ENCODE results near the gene MPP2.

- TF ChIP-seq, protein P1, sequence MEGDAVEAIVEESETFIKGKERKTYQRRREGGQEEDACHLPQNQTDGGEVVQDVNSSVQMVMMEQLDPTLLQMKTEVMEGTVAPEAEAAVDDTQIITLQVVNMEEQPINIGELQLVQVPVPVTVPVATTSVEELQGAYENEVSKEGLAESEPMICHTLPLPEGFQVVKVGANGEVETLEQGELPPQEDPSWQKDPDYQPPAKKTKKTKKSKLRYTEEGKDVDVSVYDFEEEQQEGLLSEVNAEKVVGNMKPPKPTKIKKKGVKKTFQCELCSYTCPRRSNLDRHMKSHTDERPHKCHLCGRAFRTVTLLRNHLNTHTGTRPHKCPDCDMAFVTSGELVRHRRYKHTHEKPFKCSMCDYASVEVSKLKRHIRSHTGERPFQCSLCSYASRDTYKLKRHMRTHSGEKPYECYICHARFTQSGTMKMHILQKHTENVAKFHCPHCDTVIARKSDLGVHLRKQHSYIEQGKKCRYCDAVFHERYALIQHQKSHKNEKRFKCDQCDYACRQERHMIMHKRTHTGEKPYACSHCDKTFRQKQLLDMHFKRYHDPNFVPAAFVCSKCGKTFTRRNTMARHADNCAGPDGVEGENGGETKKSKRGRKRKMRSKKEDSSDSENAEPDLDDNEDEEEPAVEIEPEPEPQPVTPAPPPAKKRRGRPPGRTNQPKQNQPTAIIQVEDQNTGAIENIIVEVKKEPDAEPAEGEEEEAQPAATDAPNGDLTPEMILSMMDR (conservative IDR thresholded peaks at IDR 0.05; ENCODE audit: low read length), result no peak
- TF ChIP-seq EZH2phosphoT487 (IDR thresholded peaks at IDR 0.05; ENCODE audit: borderline replicate concordance, low read depth, low read length), result no peak
Measured at GRCh38 chr17:43927060-43927864, 19.9 kb upstream of the MPP2 start.
